Neutrophil (primary cell): Measurements from ENCODE around the gene RNGTT.

Experiments used
- H3K27ac ChIP-seq: fragments of 200-600 bp; sonication (generic); 2 replicates; pipeline ENCODE4 v1.5.1; 2016; ENCODE audit warnings: mild to moderate bottlenecking, moderate library complexity
- H3K27me3 ChIP-seq: fragments of 200-600 bp; sonication (generic); 2 replicates; pipeline ENCODE4 v1.6.0; 2016; ENCODE audit warnings: mild to moderate bottlenecking
- H3K36me3 ChIP-seq: fragments of 200-600 bp; sonication (generic); 2 replicates; pipeline ENCODE4 v1.5.1; 2017
- H3K4me1 ChIP-seq, 2 experiments: fragments of 200-600 bp in 1 of 2; sonication (generic) in 1 of 2; 1 replicate in 1 of 2; 2 replicates in 1 of 2; pipeline versions ENCODE4 v1.5.1 to v1.6.1; 2013 to 2016; ENCODE audit warnings: low read depth in 1 of 2, low read length in 1 of 2, mild to moderate bottlenecking in 1 of 2, moderate library complexity in 1 of 2; ENCODE audit not compliant: control insufficient read depth in 1 of 2, insufficient read depth in 1 of 2
- H3K4me3 ChIP-seq, 2 experiments: fragments of 200-600 bp in 1 of 2; sonication (generic) in 1 of 2; 1 replicate in 1 of 2; 2 replicates in 1 of 2; pipeline ENCODE4 v1.5.1; 2013 to 2016; ENCODE audit warnings: low read depth in 1 of 2, low read length in 1 of 2, mild to moderate bottlenecking in 1 of 2, moderate library complexity in 1 of 2
- H3K9me3 ChIP-seq: fragments of 200-600 bp; sonication (generic); 2 replicates; pipeline ENCODE4 v1.5.1; 2016
- CTCF ChIP-seq: fragments of 200-600 bp; sonication (generic); IDR thresholded peaks from 2 replicates; pipeline ENCODE4 v1.5.1; 2016; ENCODE audit warnings: antibody characterized with exemption

The RNGTT gene

GRCh38 chr6:88641178-88641903 lies 322.1 kb downstream of the RNGTT start:
- no peak overlapping the region for H3K4me3 ChIP-seq
- H3K36me3 ChIP-seq: no peaks in the 10 kb centered on the region
- H3K9me3 ChIP-seq: no peaks in the 10 kb centered on the region
- no peaks in the 10 kb centered on the region for H3K4me1 ChIP-seq
- no peaks in the 10 kb centered on the region for H3K27me3 ChIP-seq
- no peak overlapping the region for H3K27ac ChIP-seq
- no peak for TF ChIP-seq CTCF

GRCh38 chr6:88637761-88638545 lies 325.5 kb downstream of the RNGTT start:
- H3K4me1 ChIP-seq: no peaks in the 10 kb centered on the region
- H3K9me3 ChIP-seq: no peaks in the 10 kb centered on the region
- no peaks in the 10 kb centered on the region for H3K36me3 ChIP-seq
- no peak for TF ChIP-seq CTCF
- no peak overlapping the region for H3K27ac ChIP-seq
- no peaks in the 10 kb centered on the region for H3K27me3 ChIP-seq
- no peak overlapping the region for H3K4me3 ChIP-seq

- no peaks in the 10 kb centered on the region for H3K9me3 ChIP-seq
- H3K4me3 ChIP-seq: no peak overlapping the region
- TF ChIP-seq CTCF: no peak
- H3K27me3 ChIP-seq: no peaks in the 10 kb centered on the region
- H3K4me1 ChIP-seq: no peaks in the 10 kb centered on the region
- H3K27ac ChIP-seq: no peak overlapping the region
- no peaks in the 10 kb centered on the region for H3K36me3 ChIP-seq
Observed at GRCh38 chr6:88636871-88637270, 326.5 kb downstream of the RNGTT start.

- Histone ChIP-seq H3K27ac (no peak overlapping the region), H3K27me3 (no peaks in the 10 kb centered on the region), H3K9me3 (no peaks in the 10 kb centered on the region), H3K4me3 (no peak overlapping the region), H3K4me1 (no peaks in the 10 kb centered on the region), H3K36me3 (no peaks in the 10 kb centered on the region)
- TF ChIP-seq CTCF: no peak
Observed at GRCh38 chr6:88633782-88634181, 329.6 kb downstream of the RNGTT start.

GRCh38 chr6:88631830-88632229 lies 331.6 kb downstream of the RNGTT start:
- no peaks in the 10 kb centered on the region for H3K9me3 ChIP-seq
- no peaks in the 10 kb centered on the region for H3K36me3 ChIP-seq
- no peak overlapping the region for H3K4me3 ChIP-seq
- H3K4me1 ChIP-seq: no peaks in the 10 kb centered on the region
- no peak overlapping the region for H3K27ac ChIP-seq
- no peaks in the 10 kb centered on the region for H3K27me3 ChIP-seq
- TF ChIP-seq CTCF: no peak
